HG02981 (cell line): ENCODE results near the gene NFIC.
"Not testable (repeated sequence)": the region's sequence is repeated elsewhere in the genome, so short reads cannot be mapped to it uniquely, and the experiment has no call there.

Source experiments
- ATAC-seq: cut with Tn5 transposase; IDR thresholded peaks from one replicate; pipeline ENCODE4 v1.9.1; 2021; ENCODE audit warnings: mild to moderate bottlenecking, moderate library complexity; ENCODE audit not compliant: unreplicated experiment

Gene NFIC

DNA sequence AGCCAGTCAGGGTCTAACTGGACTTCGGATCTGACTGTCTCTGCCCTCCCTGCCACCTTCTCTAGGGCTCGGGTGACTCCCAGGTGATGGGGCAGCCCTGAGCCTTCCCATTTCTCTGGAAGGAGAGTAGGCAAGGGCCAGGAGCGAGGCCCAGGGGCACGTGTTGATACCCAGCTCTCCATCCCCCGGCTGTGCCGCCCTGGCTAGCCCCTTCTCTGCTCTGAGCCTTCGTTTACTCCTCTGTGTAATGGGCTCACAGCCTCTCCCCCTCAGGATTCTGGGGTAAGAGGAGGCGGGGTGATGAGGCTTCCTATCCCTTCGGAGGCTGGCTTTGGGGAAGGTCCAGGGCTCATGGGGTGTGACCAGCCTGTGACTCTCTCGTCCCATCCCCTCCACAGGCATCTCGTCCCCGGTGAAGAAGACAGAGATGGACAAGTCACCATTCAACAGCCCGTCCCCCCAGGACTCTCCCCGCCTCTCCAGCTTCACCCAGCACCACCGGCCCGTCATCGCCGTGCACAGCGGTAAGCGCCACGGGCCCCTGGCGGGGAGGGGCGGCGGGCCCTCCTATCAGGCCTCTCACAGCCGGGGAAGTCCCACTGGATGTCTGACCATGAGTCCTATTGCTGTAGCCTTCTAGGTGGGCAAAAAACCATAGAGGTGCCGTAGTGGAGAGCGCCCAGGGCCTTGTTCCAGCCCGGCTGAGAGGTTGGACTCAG lies 82.4 kb downstream of the NFIC start:
- ATAC-seq, result no peak

DNA sequence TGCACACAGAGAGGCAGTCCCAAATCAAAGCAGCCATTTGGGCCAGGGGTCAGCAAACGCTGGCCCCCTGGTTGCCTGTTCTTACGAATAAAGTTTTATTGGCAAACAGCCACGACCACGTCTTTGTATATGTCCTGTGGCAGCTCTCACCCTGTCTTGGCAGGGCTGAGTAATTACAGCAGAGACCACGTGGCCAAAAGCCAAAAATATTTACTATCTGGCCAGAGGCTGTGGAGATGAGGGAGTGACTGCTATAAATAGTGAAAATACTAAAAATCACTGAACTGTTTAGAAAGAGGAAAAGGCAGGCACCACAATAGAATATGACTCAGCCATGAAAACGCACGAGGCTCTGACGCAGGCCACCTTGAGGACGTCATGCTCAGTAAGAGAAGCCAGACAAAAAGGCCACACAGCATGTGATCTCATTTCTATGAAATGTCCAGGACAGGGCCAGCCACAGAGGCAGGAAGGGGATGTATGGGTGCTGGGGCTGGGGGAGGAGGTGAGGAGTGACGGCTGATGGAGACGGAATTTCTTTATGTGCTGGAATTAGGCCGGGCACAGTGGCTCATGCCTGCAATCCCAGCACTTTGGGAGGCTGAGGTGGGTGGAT lies 84.5 kb downstream of the NFIC start:
- ATAC-seq, result no peak

DNA sequence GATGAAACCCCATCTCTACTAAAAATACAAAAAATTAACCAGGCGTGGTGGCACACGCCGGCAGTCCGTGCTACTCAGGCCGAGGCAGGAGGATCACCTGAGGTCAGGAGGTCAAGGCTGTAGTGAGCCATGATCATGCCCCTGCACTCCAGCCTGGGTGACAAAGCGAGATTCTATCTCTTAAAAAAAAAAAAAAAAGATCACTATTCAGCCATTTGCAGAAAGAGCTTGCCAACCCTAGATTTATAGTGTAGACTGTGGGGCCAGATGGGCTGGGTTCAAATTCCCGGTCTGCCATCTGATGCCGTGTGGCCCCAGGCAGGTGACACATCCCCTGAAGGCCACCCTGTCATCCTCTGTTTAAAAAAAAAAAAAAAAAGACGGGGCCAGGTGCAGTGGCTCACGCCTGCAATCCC lies 85.1 kb downstream of the NFIC start:
- no peak for ATAC-seq

DNA sequence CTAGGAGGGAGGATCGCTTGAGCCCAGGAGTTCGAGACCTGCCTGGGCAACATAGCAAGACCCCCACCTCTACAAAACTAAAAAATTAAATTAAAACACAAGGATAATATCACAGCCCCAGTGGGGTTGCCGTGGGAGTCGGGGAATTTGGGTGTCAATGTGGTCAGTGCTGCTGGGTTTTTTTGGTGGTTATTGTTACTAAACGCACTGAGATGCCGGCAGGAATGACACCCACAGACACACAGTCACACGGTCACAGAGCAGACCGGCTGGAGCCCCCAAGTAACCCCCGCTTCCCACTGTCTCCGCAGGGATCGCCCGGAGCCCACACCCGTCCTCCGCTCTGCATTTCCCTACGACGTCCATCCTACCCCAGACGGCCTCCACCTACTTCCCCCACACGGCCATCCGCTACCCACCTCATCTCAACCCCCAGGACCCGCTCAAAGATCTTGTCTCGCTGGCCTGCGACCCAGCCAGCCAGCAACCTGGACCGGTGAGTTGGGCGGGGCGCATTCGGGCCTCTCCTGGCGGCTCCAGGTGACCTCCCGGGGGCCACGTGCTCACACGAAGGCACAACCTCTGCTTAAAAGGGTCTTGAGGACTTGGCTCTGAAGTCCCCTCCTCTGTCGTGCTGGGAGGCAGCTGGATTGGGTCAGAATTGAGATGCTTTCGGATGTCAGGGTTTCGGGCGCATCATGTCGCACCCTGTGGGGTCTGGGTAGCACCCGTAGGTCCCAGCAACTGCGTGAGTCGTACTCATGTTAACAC lies 86.0 kb downstream of the NFIC start:
- no peak for ATAC-seq

DNA sequence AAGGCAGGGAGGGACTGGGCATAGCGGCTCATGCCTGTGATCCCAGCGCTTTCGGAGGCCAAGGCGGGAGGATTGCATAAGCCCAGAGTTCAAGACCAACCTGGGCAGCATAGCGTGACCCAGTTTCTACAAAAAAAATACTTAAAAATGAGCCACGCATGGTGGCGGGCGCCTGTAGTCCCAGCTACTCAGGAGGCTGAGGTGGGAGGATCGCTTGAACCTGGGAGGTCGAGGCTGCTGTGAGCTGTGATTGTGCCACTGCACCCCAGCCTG lies 86.5 kb downstream of the NFIC start:
- not testable (repeated sequence) for ATAC-seq

DNA sequence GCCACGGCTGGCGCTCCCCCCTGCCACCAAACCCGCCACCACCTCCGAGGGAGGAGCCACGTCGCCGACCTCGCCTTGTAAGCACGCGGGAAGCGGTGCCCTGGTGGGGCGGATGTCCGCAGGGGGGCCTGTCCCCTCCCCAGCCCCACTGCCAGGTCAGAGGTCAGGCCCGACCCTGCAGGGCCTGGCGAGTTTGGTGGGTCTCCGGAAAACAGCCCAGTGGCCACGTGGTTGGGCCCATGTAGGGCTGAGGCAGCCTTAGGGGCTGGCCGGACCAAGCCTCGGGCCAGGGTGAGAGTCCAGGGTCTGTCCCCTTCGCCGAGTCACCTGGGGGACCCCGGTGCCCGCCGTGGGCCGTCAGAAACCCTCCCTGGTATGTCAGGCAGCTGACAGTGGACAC lies 87.5 kb downstream of the NFIC start:
- no peak for ATAC-seq

DNA sequence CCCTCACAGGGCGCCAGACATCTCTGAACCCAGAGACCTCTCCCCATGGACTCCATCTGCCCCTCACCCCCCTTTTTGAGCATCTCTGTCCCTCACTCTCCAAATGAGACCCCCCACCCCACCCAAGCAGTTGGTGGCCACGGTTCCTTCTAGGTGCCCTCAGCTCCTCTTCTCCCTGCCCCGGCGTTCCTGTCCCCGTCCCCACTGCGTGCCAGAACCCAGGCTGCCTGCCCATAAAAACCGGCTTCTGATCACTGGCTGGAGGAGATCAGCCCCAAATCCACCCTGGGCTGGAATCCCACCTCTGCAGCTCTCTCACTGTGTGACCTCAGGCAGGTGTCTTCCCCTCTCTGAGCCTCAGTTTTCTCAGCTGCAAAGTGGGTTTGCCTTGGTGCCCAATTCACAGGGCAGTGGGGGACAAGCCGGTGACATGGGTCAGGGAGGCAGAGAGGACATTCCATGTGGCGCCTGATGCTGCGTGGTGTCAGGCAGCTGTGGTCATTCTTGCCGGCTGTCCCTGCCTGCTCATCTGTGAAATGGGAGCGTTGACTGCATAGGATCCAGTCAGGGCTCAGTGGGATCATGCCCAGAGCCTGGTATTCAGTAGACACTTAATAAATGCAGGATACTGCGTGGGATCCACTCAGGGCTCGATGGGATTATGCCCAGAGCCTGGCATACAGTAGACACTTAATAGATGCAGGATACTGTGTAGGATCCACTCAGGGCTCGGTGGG lies 88.4 kb downstream of the NFIC start:
- no peak for ATAC-seq

DNA sequence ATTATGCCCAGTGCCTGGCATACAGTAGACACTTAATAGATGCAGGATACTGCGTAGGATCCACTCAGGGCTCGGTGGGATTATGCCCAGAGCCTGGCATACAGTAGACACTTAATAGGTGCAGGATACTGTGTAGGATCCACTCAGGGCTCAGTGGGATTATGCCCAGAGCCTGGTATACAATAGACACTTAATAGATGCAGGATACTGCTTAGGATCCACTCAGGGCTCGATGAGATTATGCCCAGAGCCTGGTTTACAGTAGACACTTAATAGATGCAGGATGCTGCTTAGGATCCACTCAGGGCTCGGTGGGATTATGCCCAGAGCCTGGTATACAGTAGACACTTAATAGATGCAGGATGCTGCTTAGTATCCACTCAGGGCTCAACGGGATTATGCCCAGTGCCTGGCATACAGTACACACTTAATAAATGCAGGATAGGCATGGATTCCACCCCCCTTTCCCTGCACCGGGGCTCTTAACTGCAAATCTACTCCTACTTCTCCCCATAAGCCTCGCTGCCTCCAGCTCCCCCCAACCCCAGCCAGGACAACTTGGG lies 89.1 kb downstream of the NFIC start:
- ATAC-seq, result no peak

DNA sequence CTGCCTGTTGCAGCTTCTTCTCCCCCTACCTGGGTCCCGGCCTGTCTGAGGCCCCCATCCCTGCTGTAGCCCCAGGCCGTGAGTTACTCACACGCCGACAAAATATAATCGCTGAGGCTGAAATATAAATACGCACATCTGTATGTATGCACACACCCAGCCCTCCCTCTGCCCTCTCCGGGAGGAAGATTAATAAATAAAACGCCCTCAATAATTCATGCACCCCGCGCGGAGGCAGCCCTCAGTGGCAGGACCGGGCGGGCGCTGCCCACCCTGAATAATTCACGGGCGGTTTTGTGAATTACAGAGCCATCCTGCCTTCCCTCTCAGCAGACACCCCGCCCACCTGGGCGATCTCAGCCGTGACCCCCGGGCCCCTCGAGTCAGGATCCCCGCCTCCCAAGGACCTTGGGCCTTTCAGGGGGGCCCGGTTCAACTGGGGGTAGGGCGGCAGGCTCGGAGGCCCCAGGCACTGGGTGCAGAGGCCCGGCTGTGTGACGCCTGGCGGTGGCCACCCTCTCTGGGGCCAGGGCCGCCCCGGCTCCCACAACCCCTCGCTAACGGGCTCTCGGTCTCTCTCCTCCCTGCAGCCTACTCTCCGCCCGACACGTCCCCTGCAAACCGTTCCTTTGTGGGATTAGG lies 89.7 kb downstream of the NFIC start:
- ATAC-seq, result no peak

DNA sequence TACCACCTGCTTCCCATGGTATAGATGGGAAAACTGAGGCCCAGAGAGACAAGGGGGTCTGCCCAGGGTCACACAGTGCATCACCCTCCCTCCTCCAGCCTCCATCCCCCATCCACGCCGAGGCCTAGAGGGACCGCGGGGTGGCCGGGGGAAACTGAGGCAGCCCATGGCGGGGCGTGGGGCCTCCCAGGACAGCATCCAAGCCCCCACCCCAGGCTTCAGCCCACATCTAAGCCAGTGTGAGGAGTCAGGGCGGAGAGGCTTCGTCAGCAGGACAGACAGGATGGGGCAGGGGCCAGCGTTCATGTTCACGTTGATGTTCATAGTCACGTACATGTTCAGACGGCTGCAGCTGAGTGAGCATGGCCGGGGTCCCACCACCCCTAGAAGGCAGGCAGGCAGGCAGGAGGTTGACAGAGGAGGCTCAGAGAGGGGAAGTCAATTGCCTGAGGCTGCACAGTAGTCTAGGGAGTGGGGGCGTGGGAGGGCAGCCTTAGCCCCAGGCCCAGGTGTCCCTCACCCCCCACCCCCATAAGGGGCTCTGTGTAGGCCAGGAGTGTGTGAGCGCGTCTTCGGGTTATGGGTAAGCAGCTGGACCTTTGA lies 90.6 kb downstream of the NFIC start:
- no peak for ATAC-seq

DNA sequence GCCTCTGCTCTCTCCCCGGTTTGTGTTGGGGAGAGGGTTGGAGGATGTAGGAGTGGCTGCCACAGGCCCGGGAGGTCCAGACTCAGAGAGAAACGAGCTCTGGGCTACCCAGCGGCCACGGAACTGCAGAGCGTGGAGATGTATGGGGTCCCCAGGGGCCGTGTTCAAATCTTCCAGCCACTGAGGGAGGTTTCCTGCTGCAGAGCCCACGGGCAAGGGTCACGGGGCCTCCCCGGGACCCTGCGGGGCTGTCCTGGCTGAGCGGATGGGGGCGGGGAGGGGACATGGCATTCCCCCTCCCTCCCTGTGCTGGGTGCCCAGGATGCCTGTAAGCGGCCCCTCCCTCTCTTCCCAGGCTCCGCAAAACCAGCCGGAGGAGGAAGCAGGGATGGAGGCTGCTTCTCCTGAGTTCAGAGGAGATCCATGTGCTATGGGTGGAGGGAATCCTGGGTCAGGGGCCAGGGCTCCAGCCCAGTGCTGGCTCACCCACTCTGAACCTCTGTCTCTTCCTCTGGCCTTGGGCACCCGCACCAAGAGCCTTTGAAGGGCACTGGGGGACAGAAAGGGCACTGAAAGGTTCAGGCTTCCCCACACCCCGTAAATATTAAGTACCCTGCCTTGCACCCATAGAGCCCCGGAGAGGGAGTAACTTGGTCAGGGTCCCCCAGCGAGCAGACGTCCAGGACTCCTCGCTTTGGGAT lies 91.3 kb downstream of the NFIC start:
- no peak for ATAC-seq

DNA sequence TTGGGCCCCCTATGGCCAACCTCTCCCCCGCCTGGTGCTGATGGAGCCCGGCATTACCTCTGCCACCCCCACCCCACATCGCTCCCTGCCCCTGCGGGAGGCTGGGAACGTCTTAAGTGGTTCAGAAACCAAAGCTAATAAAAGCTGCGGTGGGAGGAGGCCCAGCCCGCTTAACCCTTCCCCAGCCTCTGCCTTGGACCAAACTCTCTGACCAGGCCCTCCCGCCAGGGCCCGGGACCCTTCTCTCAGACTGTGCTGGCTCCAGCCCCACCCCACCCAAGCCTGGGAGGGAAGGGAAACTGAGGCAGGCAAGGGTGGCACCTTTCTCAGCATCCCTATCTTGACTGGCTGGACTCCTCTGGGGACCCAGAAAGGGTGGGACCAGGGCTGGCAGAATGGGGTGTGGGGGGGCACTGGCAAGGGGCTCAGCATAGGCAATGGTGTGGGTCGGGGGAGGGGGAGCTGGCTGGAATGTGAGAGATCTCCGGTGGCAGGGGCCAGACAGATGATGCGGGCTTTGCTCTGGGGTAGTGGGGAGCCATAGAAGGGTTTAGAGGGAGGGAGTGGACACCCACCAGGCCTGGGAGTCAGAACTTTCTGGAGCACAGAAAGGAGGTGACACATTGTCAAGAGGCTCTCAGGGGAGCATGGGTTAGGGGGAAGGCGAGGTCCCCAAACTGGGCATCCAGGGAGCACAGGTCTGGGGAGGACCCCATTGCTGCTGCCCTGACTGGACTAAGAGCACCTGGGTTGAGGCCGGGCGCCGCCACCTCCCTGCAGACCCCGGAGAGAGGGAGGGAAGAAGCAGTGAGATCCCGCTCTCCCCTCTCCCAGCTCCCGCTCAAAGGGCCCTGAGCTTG lies 92.1 kb downstream of the NFIC start:
- no peak for ATAC-seq

DNA sequence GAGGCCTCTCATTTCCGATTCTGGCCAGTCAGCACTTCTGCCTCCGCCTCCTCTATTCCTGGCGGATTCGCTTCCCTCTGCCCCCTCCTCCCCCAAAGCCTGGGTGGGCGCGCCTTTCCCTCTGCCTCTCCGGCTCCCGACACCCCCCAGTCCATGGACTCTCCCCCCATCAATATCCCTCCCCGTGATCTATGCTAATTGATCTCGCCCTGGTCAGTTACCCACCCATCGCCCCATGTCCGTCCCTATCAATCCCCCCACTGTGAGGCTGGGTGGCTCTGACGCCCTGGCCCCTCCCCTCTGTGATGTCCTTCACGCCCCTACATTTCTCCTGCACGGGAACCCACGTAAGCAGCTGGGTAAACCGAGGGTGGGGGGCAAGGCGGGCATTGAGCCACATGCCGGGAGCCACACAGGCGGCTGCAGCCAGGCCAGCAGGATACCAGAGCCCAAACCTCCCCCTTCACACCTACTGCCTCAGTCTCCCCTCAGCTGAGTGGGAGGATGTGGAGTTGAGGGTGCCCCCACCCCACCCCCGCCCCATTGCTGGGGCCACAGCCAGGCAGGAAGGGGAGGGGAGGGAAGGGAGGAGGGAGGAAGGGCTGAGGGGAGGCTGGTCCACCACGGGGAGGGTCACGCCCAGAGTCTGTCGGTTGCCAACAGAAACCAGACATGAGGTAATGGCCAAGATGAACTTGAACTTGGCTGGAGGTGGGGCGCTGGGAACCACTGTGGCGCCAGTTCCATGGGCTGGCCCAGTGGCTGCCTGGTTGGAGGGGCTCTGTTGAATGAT lies 92.9 kb downstream of the NFIC start:
- no peak for ATAC-seq

DNA sequence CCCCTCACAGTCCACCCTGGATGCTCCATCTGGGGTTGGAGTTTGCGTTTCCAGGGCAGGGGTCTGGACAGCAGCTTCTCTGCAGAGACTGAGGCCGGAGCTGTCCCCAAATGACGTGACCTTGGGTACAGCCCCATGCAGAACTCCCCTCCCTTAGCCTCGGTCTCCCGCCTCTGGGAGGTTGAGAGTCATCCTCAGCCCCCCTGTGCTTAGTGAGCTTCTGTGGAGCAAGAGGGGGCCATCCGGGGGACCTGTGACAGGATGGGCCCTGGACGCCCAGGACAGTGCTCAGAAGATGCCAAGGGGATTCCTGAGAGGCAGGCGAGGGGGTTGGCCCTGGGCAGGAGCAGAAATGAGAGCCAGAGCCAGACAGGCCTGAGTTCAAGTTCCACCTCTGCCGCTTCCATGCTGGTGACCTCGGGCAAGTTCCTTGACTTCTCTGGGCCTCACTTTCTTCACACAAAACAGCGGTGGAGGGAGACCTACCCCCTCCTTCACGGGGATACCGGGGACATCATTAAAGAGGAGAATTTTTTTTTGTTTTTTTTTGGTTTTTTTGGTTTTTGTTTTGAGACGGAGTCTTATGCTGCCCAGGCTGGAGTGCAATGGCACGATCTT lies 93.7 kb downstream of the NFIC start:
- ATAC-seq, result no peak

DNA sequence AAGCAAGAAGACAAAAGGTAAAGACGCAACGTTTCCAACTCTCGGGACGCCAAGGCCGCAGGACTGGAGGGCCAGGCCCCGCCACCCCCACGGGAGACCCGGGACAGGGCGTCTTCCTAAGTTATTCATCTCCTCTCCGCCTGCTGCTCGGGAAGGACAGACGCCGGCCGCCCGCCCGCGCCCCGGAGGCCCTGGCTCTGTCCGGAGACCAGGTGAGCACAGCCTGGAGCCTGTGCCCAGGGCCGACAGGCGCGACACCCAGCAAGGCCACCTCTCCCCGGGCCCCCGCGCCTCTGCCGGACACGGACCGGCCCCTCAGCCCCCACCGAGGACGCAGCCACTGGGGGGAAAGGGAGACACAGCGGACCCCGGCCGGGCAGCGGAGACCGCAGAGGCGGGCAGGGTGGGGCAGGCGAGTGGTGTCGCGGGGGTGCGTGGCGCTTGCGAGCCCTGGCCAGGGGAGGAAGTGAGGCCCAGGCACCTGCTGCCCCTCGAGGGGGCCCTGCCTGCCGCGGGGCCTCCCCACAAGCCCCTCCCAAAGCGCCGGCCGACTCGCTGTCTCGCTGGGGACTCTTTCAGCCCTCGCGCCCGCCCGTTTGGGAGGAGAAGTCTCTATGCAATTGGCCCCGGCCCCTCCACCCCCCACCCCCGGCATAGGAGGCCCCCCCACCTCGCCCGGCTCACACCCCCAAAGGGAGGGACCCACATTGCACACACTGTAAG lies 96.8 kb downstream of the NFIC start:
- ATAC-seq, result no peak

DNA sequence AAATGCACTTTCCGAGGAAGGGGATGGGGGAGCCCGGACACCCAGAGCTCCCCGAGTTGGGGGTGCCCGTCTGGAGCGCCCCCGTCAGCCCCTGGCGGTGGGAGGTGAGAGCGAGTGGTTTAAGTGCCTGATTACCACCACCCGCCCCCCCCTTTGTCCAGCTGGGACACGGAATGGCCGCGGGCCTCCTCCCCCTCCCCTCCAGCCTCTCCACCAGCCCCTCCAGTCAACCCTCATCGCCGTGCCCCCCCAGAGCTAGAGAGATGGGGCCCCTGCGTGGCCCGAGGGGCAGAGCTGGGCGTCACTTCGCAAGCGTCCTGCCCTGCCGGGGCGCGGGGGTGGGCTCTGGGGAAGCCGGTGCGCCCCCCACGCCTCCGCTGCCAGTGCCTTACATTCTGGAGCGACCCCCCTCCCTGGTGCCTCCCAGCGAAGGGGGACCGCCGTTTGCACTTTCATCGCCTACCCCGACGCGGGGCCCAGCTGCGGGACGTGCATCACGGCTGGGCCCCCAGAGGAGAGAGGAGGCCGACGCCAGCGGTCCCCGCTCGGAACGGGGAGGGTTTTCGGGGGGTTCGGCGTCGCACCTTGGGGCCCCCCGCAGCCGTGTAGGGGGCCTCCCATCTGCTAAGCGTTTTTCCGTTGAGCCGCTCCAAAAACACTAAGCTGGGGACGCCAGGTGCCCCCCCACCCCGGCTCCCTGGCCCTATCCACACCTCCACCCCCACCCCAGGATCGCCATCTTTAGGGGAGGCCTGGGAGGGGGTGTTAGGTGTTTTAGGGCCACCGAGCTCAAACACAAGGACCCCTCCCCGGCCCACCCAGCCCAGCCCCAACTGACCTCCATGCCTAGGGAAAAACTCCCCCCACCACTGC lies 97.6 kb downstream of the NFIC start:
- no peak for ATAC-seq
